Neural progenitor cell (in vitro differentiated cells): Measurements from ENCODE around the gene PTAFR.

Source experiments
- EZH2 ChIP-seq: fragments of 200-600 bp; sonication (generic); IDR thresholded peaks from 2 replicates; pipeline ENCODE4 v1.6.1; 2017; ENCODE audit warnings: antibody characterized with exemption, mild to moderate bottlenecking, moderate library complexity
- EZH2phosphoT487 ChIP-seq: fragments of 200-600 bp; sonication (generic); IDR thresholded peaks from 2 replicates; pipeline ENCODE4 v1.6.1; 2017; ENCODE audit warnings: antibody characterized with exemption
- TF ChIP-seq, protein P1 (sequence below): fragments of 200-600 bp; sonication (generic); IDR thresholded peaks from 2 replicates; pipeline ENCODE4 v1.5.1; 2017; ENCODE audit warnings: antibody characterized with exemption, mild to moderate bottlenecking

DNA sequence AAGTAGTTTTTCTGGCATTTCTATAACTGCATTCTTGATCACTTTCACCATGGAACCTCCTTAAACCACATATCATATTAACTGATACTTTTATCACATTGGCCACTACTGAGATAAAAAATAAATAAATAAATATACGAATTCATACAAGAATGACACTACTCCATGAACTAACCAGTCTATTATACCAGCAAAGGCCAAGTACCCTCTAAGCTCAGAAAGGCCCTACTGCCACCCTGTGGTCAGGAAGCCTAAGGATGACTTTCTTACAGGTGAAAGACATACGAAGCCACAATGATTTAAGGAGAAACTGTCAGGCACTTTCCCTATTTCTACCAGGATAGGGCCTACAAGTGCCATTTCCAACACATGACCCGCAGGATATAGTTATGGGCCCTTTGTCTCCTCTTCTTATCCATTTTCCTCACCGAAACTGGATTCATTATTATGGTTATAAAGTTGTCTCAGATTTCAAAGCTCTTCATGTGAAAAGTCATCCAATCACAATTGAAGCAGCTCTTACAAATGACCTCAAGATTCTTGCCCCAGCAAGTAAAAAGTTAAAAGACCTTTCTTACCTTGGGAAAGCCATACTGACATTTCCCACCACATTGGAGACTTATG, 32.4 kb upstream of the PTAFR start:
- TF ChIP-seq, protein P1, sequence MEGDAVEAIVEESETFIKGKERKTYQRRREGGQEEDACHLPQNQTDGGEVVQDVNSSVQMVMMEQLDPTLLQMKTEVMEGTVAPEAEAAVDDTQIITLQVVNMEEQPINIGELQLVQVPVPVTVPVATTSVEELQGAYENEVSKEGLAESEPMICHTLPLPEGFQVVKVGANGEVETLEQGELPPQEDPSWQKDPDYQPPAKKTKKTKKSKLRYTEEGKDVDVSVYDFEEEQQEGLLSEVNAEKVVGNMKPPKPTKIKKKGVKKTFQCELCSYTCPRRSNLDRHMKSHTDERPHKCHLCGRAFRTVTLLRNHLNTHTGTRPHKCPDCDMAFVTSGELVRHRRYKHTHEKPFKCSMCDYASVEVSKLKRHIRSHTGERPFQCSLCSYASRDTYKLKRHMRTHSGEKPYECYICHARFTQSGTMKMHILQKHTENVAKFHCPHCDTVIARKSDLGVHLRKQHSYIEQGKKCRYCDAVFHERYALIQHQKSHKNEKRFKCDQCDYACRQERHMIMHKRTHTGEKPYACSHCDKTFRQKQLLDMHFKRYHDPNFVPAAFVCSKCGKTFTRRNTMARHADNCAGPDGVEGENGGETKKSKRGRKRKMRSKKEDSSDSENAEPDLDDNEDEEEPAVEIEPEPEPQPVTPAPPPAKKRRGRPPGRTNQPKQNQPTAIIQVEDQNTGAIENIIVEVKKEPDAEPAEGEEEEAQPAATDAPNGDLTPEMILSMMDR, result peak; percentile 72
- TF ChIP-seq EZH2 (no peak), EZH2phosphoT487 (no peak)
